Ureter (tissue), 1 donor: Measurements from ENCODE around the gene DNAJC1. TPM values are rescaled to one million over a fixed set of nuclear protein-coding genes. Genes with fewer than 3 reads are reported as not detected.

ENCODE experiments used
- DNase-seq: peaks from one replicate; pipeline ENCODE4 v3.0.0-alpha.2; 2020; ENCODE audit warnings: low spot score
- total RNA-seq: library from RNA; stranded (reverse); gene quantifications from one replicate; pipeline ENCODE4 v1.2.4, GENCODE V29; 2023
- donor health status: DM: yes; HTN: yes; CAD: no.

Gene DNAJC1
- total RNA-seq, 1 donor from 2014 or later: 31.9 TPM

GRCh38 chr10:22010539-22010938 is 7.0 kb upstream of the DNAJC1 start:
- DNase-seq: no peak

DNA sequence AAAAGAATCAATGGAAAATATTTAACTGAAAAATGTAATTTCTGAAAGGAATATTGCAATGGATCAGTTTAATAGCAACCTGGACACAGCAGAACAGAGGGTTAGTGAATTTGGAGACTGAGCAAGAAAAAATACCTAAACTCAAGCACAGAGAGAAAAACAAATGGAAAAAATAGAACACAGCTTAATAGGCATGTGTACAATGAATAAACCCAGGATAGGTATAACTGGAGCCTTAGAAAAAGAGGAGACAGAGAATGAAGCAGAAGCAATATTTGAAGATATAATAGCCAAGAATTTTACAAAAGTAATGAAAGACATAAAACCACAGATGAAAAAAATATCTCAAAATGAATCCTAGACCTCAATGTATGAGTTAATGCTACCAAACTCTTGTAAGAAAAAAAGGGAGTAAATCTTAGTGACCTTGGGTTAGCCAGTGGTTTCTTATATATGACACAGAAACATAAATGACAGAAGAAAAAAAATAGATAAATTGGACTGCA is 2.9 kb upstream of the DNAJC1 start:
- no peak for DNase-seq

GRCh38 chr10:22005763-22006162 is 2.2 kb upstream of the DNAJC1 start:
- no peak for DNase-seq

GRCh38 chr10:22003964-22004281 is 393 bp upstream of the DNAJC1 start:
- no peak for DNase-seq

- no peak for DNase-seq
Measured at GRCh38 chr10:22002591-22003176, 846 bp downstream of the DNAJC1 start.

- DNase-seq: no peak
Measured at GRCh38 chr10:21995557-21995956, 8.0 kb downstream of the DNAJC1 start.

GRCh38 chr10:21993360-21994001 is 10.0 kb downstream of the DNAJC1 start:
- no peak for DNase-seq

- no peak for DNase-seq
Measured at GRCh38 chr10:21991785-21992184, 11.7 kb downstream of the DNAJC1 start.

- DNase-seq: no peak
Measured at GRCh38 chr10:21990449-21990848, 13.1 kb downstream of the DNAJC1 start.

- DNase-seq: no peak
Measured at GRCh38 chr10:21989453-21990154, 13.9 kb downstream of the DNAJC1 start.

DNA sequence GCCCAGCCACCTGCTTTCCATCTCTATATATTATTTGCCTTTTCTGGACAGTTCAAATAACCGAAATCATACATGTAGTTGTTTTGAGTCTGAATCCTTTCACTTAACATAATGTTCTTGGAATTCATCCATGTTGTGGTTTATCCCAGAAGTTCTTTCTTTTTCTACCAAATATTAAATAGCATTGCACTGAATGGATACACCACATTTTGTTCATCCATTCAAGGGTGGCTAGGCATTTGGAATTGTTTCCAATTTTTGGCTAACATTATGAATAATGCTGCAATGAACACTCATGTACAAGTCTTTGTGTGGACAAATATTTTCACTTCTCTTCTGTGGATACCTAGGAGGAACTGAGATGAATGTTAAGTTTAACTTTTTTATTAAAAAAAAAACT is 18.0 kb downstream of the DNAJC1 start:
- DNase-seq: no peak

DNA sequence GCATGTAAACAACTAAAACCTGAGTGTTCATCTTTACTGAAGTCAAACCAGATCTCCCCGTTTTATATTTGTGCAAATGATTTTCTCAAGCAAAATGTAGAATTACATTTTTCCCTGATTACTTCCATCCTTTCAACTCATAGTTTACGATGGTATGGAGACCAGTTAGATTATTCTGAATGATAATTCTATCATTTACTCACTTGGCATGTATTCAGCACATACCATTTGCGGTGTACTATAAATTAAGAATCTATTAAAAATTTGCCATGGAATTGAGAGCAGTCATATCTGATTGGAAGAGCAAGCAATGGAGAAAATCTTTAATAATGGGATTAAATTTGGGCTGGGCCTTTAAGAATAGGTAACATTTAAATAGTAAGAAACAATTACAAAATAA is 22.4 kb downstream of the DNAJC1 start:
- DNase-seq: no peak

DNA sequence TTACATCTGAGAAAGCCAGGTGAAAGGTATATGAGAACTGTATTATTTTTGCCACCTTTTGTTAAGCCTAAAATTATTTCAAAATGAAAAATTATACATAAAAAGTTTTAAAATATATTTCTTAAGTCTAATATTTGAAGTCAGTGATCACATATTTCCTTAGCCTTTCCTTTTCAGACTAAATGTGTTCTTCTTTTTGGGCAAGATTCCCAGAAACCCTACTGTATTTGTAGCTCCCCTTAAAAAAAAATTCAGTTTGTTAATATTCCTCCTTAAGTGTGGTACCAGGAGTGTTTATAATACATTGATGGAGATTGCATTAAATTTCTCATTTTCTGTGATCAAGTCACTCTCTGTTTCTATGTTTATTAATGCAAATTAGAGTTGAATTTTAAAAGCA is 22.8 kb downstream of the DNAJC1 start:
- DNase-seq: no peak

GRCh38 chr10:21978191-21978862 is 25.2 kb downstream of the DNAJC1 start:
- DNase-seq: no peak

GRCh38 chr10:21976739-21977138 is 26.8 kb downstream of the DNAJC1 start:
- no peak for DNase-seq

- no peak for DNase-seq
Measured at GRCh38 chr10:21976280-21976679, 27.2 kb downstream of the DNAJC1 start.

- no peak for DNase-seq
Measured at GRCh38 chr10:21975378-21975990, 28.0 kb downstream of the DNAJC1 start.

- DNase-seq: no peak
Measured at GRCh38 chr10:21972584-21972983, 30.9 kb downstream of the DNAJC1 start.

GRCh38 chr10:21969326-21970287 is 33.9 kb downstream of the DNAJC1 start:
- no peak for DNase-seq

GRCh38 chr10:21964983-21965665 is 38.4 kb downstream of the DNAJC1 start:
- DNase-seq: no peak
